ENCODE data around the gene SETD1B. TPM values are rescaled to one million over a fixed set of nuclear protein-coding genes. Genes with fewer than 3 reads are reported as not detected.

The SETD1B gene
- total RNA-seq, 1 donor from 2014 or later, result 28.4 TPM

DNA sequence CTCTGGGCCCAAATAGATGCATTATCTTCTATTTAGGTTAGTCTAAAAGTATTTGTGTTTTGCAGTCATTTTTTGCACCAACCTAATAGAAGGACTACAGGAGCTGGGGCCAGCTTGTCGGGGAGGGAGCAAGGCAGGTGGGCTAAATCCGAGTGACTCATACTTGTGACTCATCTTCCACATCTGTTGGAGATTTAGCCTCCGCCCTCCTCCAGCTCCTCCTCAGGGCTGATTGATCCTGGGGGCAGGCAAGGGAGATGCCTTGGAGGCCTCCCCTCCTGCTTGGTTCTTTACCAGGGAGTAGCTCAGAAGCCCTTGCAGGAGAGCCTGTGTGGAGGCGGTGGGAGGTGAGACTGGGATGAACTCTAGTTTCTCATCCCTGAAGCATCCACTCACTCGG is 38.2 kb upstream of the SETD1B start:
- Mint-ChIP-seq H3K36me3 (peaks cover 4% of the 10 kb centered on the region), H3K9me3 (no peaks in the 10 kb centered on the region), H3K4me3 (no peak overlapping the region), H3K4me1 (ENCODE audit: unreplicated experiment) (peaks cover 32% of the 10 kb centered on the region), H3K27me3 (no peaks in the 10 kb centered on the region), H3K27ac (no peak overlapping the region)
- TF ChIP-seq, protein P1, sequence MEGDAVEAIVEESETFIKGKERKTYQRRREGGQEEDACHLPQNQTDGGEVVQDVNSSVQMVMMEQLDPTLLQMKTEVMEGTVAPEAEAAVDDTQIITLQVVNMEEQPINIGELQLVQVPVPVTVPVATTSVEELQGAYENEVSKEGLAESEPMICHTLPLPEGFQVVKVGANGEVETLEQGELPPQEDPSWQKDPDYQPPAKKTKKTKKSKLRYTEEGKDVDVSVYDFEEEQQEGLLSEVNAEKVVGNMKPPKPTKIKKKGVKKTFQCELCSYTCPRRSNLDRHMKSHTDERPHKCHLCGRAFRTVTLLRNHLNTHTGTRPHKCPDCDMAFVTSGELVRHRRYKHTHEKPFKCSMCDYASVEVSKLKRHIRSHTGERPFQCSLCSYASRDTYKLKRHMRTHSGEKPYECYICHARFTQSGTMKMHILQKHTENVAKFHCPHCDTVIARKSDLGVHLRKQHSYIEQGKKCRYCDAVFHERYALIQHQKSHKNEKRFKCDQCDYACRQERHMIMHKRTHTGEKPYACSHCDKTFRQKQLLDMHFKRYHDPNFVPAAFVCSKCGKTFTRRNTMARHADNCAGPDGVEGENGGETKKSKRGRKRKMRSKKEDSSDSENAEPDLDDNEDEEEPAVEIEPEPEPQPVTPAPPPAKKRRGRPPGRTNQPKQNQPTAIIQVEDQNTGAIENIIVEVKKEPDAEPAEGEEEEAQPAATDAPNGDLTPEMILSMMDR (conservative IDR thresholded peaks at IDR 0.05), result no peak
- DNase-seq (ENCODE audit: extremely low spot score, unreplicated experiment), result no peak

DNA sequence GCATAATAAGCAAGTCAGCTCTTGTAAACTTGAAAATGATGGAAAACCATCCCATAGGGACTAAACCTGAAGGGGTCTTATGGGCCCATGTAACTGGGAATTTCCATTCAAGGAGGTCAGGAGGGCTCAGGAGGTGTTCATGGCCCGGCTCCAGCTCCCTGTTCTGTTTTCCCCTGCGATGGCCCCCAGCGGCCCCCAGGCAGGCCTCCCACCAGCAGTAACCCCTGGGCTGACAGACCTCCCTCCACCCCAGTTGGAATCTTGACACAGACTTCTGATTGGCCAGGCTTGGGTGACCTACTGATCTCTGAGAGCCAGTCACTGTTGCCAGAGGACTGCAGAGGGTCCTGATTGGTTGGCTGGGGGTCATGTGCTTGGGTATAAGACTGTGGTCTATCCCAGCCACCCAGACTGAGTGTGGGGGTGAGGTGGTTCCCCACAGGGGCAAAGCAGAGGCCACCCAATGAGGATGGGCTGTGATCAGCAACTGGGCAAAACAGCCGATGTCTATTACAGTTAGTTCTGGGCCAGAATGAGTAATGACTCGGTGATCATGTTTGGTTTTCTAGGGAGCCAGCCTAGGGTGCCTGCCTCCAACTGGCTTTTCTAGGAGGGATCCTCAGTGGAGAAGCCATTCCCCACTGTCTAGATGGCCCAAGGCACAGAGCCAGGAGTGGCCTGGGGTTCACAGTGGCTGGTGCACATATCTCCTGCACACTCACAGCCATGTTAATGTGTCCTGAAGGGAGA is 37.3 kb upstream of the SETD1B start:
- H3K9me3 Mint-ChIP-seq, result no peaks in the 10 kb centered on the region
- peaks cover 4% of the 10 kb centered on the region for H3K36me3 Mint-ChIP-seq
- no peak overlapping the region for H3K4me3 Mint-ChIP-seq
- no peaks in the 10 kb centered on the region for H3K27me3 Mint-ChIP-seq
- DNase-seq (ENCODE audit: extremely low spot score, unreplicated experiment), result no peak
- TF ChIP-seq, protein P1 (conservative IDR thresholded peaks at IDR 0.05), result no peak
- H3K27ac Mint-ChIP-seq, result no peak overlapping the region
- H3K4me1 Mint-ChIP-seq (ENCODE audit: unreplicated experiment), result peaks cover 29% of the 10 kb centered on the region

DNA sequence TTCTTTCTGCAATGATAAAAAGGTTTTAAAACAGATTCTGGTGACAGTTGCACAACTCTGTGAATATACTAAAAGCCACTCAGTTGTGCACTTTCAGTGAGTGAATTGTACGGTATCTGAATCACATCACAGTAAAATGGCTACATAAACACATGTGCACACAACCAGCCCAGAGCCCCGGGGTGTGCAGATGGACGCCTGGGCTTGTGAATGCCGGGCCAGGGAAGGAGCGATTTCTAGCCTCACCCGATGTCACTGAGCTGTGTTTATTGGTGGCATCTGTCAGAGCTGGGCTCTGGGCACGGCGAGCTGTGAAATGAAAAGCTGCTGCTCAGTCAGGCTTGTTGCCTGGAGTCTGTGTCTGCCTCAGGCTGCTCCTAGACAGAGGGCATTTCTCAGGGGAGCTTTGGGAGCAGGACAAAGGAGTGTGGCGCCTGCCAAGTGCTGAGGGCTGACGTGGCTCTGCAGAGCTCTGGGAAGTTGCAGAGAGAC is 36.2 kb upstream of the SETD1B start:
- TF ChIP-seq, protein P1 (conservative IDR thresholded peaks at IDR 0.05), result no peak
- no peak for DNase-seq (ENCODE audit: extremely low spot score, unreplicated experiment)
- H3K9me3 Mint-ChIP-seq, result no peaks in the 10 kb centered on the region
- no peaks in the 10 kb centered on the region for H3K36me3 Mint-ChIP-seq
- no peaks in the 10 kb centered on the region for H3K27me3 Mint-ChIP-seq
- peak overlapping the region; percentile 36 for H3K27ac Mint-ChIP-seq
- no peak overlapping the region for H3K4me3 Mint-ChIP-seq
- peaks cover 22% of the 10 kb centered on the region for H3K4me1 Mint-ChIP-seq (ENCODE audit: unreplicated experiment)

DNA sequence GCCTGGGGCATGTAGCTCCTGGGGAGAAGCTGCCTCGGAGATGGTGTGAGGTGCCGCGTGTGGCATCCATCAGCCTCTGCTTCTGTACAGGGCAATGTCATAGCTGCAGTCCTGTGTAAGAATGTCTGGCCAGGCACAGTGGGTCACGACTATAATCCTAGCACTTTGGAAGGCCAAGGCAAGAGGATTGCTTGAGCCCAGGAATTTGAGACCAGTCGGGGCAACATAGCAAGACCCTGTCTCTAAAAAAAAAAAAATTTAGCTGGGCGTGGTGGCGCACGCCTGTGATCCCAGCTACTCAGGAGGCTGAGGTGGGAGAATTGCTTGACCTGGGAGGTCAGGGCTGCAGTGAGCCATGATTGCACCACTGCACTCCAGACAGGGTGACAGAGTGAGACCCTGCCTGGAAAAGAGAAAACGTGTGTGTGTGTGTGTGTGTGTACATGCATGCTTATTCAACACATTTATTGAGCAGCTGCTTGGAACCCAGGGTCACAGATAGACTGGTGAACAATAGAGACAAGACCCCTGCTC is 34.4 kb upstream of the SETD1B start:
- H3K27ac Mint-ChIP-seq, result peak overlapping the region; percentile 54
- H3K9me3 Mint-ChIP-seq, result no peaks in the 10 kb centered on the region
- H3K27me3 Mint-ChIP-seq, result no peaks in the 10 kb centered on the region
- DNase-seq (ENCODE audit: extremely low spot score, unreplicated experiment), result no peak
- H3K4me1 Mint-ChIP-seq (ENCODE audit: unreplicated experiment), result peaks cover 28% of the 10 kb centered on the region
- H3K4me3 Mint-ChIP-seq, result no peak overlapping the region
- no peaks in the 10 kb centered on the region for H3K36me3 Mint-ChIP-seq
- TF ChIP-seq, protein P1 (conservative IDR thresholded peaks at IDR 0.05), result no peak

DNA sequence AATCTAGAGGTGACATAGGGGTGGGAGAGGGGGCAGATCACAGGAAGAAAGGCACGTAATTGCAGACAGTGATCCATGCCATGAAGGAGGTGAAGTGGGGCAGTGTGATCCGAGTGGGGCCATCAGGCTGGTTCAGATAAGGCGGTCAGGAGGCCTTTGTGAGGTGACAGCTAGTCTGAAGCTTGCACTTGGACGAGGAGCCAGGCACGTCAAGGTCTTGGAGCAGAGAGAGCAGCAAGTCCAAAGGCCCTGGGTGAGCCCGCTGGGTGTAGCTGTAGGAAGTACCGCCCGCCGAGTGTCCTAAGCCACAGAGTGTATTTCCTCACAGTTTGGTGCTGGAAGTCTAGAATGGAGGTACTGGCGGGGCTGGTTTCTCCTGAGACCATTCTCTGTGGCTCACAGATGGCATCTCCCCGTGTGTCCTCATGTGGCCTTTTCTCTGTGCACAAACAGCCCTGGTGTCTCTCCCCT is 33.9 kb upstream of the SETD1B start:
- peaks cover 28% of the 10 kb centered on the region for H3K4me1 Mint-ChIP-seq (ENCODE audit: unreplicated experiment)
- TF ChIP-seq, protein P1 (conservative IDR thresholded peaks at IDR 0.05), result no peak
- H3K27ac Mint-ChIP-seq, result peak overlapping the region; percentile 79
- H3K36me3 Mint-ChIP-seq, result no peaks in the 10 kb centered on the region
- H3K9me3 Mint-ChIP-seq, result no peaks in the 10 kb centered on the region
- no peak for DNase-seq (ENCODE audit: extremely low spot score, unreplicated experiment)
- no peaks in the 10 kb centered on the region for H3K27me3 Mint-ChIP-seq
- no peak overlapping the region for H3K4me3 Mint-ChIP-seq

All from type B pancreatic cell (in vitro differentiated cells).